Keratinocyte (primary cell): ENCODE results near the gene DIS3L2. TPM values are rescaled to one million over a fixed set of nuclear protein-coding genes. Genes with fewer than 3 reads are reported as not detected.

Source experiments
- DNase-seq: peaks from one replicate; pipeline ENCODE4 v3.0.0-alpha.2; 2011; ENCODE audit warnings: low read depth, missing footprints, low spot score
- FAIRE-seq: peaks from 2 replicates; lab custom pipeline; 2011; peaks lifted over from hg19 to GRCh38; lab: Jason Lieb, UNC
- H2AFZ ChIP-seq: 2 replicates; pipeline ENCODE4 v1.6.0; 2012; ENCODE audit warnings: low read length, control low read depth, inconsistent platforms; ENCODE audit not compliant: control insufficient read depth
- H3K27ac ChIP-seq: 2 replicates; pipeline ENCODE4 v1.5.1; 2011; ENCODE audit warnings: low read length; ENCODE audit not compliant: control insufficient read depth, insufficient read depth
- H3K27me3 ChIP-seq: 3 replicates; pipeline ENCODE4 v1.6.0; 2011; ENCODE audit warnings: low read length; ENCODE audit not compliant: control insufficient read depth, insufficient read depth; ENCODE audit errors: extremely low read depth
- H3K36me3 ChIP-seq, 2 experiments: 2 replicates in 1 of 2; 3 replicates in 1 of 2; pipeline ENCODE4 v1.5.1; 2011; ENCODE audit warnings: low read length in 2 of 2, mild to moderate bottlenecking in 1 of 2; ENCODE audit not compliant: control insufficient read depth in 2 of 2, insufficient read depth in 2 of 2; ENCODE audit errors: extremely low read depth in 1 of 2
- H3K4me1 ChIP-seq: 3 replicates; pipeline ENCODE4 v1.5.1; 2011; ENCODE audit warnings: low read length; ENCODE audit not compliant: control insufficient read depth, insufficient read depth; ENCODE audit errors: extremely low read depth
- H3K4me2 ChIP-seq: 3 replicates; pipeline ENCODE4 v1.6.0; 2011; ENCODE audit warnings: low read depth, low read length; ENCODE audit not compliant: control insufficient read depth, insufficient read depth; ENCODE audit errors: extremely low read depth
- H3K4me3 ChIP-seq, 3 experiments: fragments of 200-600 bp in 1 of 3; sonication (generic) in 1 of 3; 2 replicates in 2 of 3; 3 replicates in 1 of 3; pipeline ENCODE4 v1.5.1; 2011 to 2016; ENCODE audit warnings: low read length in 3 of 3, mild to moderate bottlenecking in 3 of 3, control low read depth in 2 of 3, inconsistent platforms in 1 of 3, low read depth in 1 of 3, mixed read lengths in 1 of 3, mixed run types in 1 of 3, moderate library complexity in 1 of 3; ENCODE audit not compliant: control insufficient read depth in 2 of 3, insufficient read depth in 2 of 3; ENCODE audit errors: extremely low read depth in 1 of 3
- H3K79me2 ChIP-seq: 2 replicates; pipeline ENCODE4 v1.6.0; 2012; ENCODE audit warnings: low read length; ENCODE audit not compliant: control insufficient read depth, insufficient read depth
- H3K9ac ChIP-seq: 3 replicates; pipeline ENCODE4 v1.6.0; 2011; ENCODE audit warnings: low read length; ENCODE audit not compliant: control insufficient read depth, insufficient read depth; ENCODE audit errors: extremely low read depth
- H3K9me1 ChIP-seq: 3 replicates; pipeline ENCODE4 v1.6.0; 2011; ENCODE audit warnings: low read length; ENCODE audit not compliant: control insufficient read depth, insufficient read depth; ENCODE audit errors: extremely low read depth
- H3K9me3 ChIP-seq: 2 replicates; pipeline ENCODE4 v1.5.1; 2012; ENCODE audit warnings: low read depth, low read length; ENCODE audit not compliant: control insufficient read depth
- H4K20me1 ChIP-seq: 3 replicates; pipeline ENCODE4 v1.6.0; 2011; ENCODE audit warnings: low read length; ENCODE audit not compliant: control insufficient read depth, insufficient read depth; ENCODE audit errors: extremely low read depth
- CTCF ChIP-seq, 3 experiments: IDR thresholded peaks in 1 of 3; conservative IDR thresholded peaks in 1 of 3; optimal IDR thresholded peaks in 1 of 3; 2 replicates in 2 of 3; 3 replicates in 1 of 3; pipeline versions ENCODE3 to v1.5.1; 2011; ENCODE audit warnings: low read length in 3 of 3, mild to moderate bottlenecking in 3 of 3, moderate library complexity in 2 of 3, control low read depth in 1 of 3, inconsistent platforms in 1 of 3; ENCODE audit not compliant: insufficient read depth in 2 of 3; ENCODE audit errors: extremely low read depth in 1 of 3
- EZH2 ChIP-seq: IDR thresholded peaks from one replicate; pipeline ENCODE4 v1.6.1; 2012; ENCODE audit warnings: inconsistent platforms, mild to moderate bottlenecking, low read length, moderate library complexity
- dilution Hi-C: fragments of 300-500 bp; cut with MboI; formaldehyde crosslinking; loops from one replicate; pipeline ENCODE4 v1.7.0; 2020; ENCODE audit warnings: low sequenced_read_pairs; ENCODE audit not compliant: extremely low pct_ligation_motif_present
- polyA plus RNA-seq, 5 experiments: library from polyadenylated mRNA; depleted of rRNA in 3 of 5; stranded (reverse) in 3 of 5; stranded (forward) in 1 of 5; unstranded in 1 of 5; fragments of >200 nt; gene quantifications; 1 replicate in 1 of 5; 2 replicates in 3 of 5; 3 replicates in 1 of 5; pipeline versions ENCODE4 v1.2.1 to v1.2.3, GENCODE V29; 2011 to 2012; ENCODE audit warnings: missing spikeins in 2 of 5, low read depth in 1 of 5, low replicate concordance in 1 of 5

DIS3L2 gene
- polyA plus RNA-seq, 1 donor (not counting 4 experiments of a cell fraction or from before 2014, with no cell fraction given): 8.6 TPM

GRCh38 chr2:232229911-232230310, 268.4 kb downstream of the DIS3L2 start:
- DNase-seq (no peak), FAIRE-seq (no peak)
- H3K9me1 ChIP-seq: no peaks in the 10 kb centered on the region
- no peaks in the 10 kb centered on the region for H3K27me3 ChIP-seq
- no peak overlapping the region for H3K4me3 ChIP-seq
- H2AFZ ChIP-seq: no peak overlapping the region
- dilution Hi-C loops: no loop called here
- no peaks in the 10 kb centered on the region for H3K4me1 ChIP-seq
- H3K4me2 ChIP-seq: no peak overlapping the region
- no peaks in the 10 kb centered on the region for H3K36me3 ChIP-seq
- no peaks in the 10 kb centered on the region for H3K9me3 ChIP-seq
- no peaks in the 10 kb centered on the region for H3K79me2 ChIP-seq
- TF ChIP-seq EZH2 (no peak), CTCF (optimal IDR thresholded peaks at IDR 0.05 in 1 of 3, IDR thresholded peaks at IDR 0.05 in 1 of 3, conservative IDR thresholded peaks at IDR 0.05 in 1 of 3; ENCODE audit: extremely low read depth in 1 of 3, insufficient read depth in 2 of 3, low read length in 3 of 3) (no peak)
- no peak overlapping the region for H3K27ac ChIP-seq
- no peaks in the 10 kb centered on the region for H4K20me1 ChIP-seq
- H3K9ac ChIP-seq: no peak overlapping the region

- no peak for DNase-seq
- FAIRE-seq: no peak
- H2AFZ ChIP-seq: no peak overlapping the region
These were observed 269.0 kb downstream of the DIS3L2 start for GRCh38 chr2:232230560-232230959.

More at GRCh38 chr2:232230560-232230959, 269.0 kb downstream of the DIS3L2 start:
- no peaks in the 10 kb centered on the region for H3K9me1 ChIP-seq
- peaks cover under 1% of the 10 kb centered on the region for H3K4me1 ChIP-seq
- no peaks in the 10 kb centered on the region for H3K9me3 ChIP-seq
- dilution Hi-C loops: no loop called here
- no peak for TF ChIP-seq EZH2
- peak in 2 of 3 experiments; percentile 50 to 62 for TF ChIP-seq CTCF (optimal IDR thresholded peaks at IDR 0.05 in 1 of 3, IDR thresholded peaks at IDR 0.05 in 1 of 3, conservative IDR thresholded peaks at IDR 0.05 in 1 of 3; ENCODE audit: extremely low read depth in 1 of 3, insufficient read depth in 2 of 3, low read length in 3 of 3)
- no peak overlapping the region for H3K9ac ChIP-seq
- H3K79me2 ChIP-seq: no peaks in the 10 kb centered on the region
- no peak overlapping the region for H3K27ac ChIP-seq
- no peaks in the 10 kb centered on the region for H4K20me1 ChIP-seq
- H3K4me2 ChIP-seq: no peak overlapping the region
- no peaks in the 10 kb centered on the region for H3K36me3 ChIP-seq
- no peaks in the 10 kb centered on the region for H3K27me3 ChIP-seq
- no peak overlapping the region for H3K4me3 ChIP-seq
